GM06990 (cell line): ENCODE data around the gene UPB1.

Experiments
- DNase-seq: peaks from one replicate; pipeline ENCODE4 v3.0.0-alpha.2; 2011; ENCODE audit not compliant: insufficient read length; ENCODE audit errors: extremely low read depth
- H3K27me3 ChIP-seq: replicated peaks from 2 replicates; pipeline ENCODE4 v1.6.0; 2011; ENCODE audit warnings: low read length; ENCODE audit not compliant: control insufficient read depth, insufficient read depth
- H3K36me3 ChIP-seq: 2 replicates; pipeline ENCODE4 v1.5.1; 2011; ENCODE audit warnings: low read length; ENCODE audit not compliant: control insufficient read depth, insufficient read depth
- H3K4me3 ChIP-seq: replicated peaks from 2 replicates; pipeline ENCODE4 v1.5.1; 2011; ENCODE audit warnings: low read depth, mild to moderate bottlenecking, control low read depth, low read length
- CTCF ChIP-seq: IDR thresholded peaks from 2 replicates; pipeline ENCODE4 v1.5.1; 2011; ENCODE audit warnings: low read length, control low read depth, mild to moderate bottlenecking, inconsistent platforms; ENCODE audit not compliant: insufficient read depth, poor library complexity, severe bottlenecking

The UPB1 gene

GRCh38 chr22:24553597-24554312 is 58.6 kb downstream of the UPB1 start:
- H3K27me3 ChIP-seq, result no peaks in the 10 kb centered on the region
- no peak for DNase-seq
- peak overlapping the region; percentile 96 for H3K4me3 ChIP-seq
- TF ChIP-seq CTCF, result no peak
- peaks cover 26% of the 10 kb centered on the region for H3K36me3 ChIP-seq

GRCh38 chr22:24554313-24555164 is 59.4 kb downstream of the UPB1 start, which contains the start of gene GUCD1:
Gene GUCD1 (minus strand): TSS chr22:24555138. CDS start chr22:24554991, 147 bp downstream.
- Histone ChIP-seq H3K36me3 (peaks cover 25% of the 10 kb centered on the region), H3K4me3 (peak within 1 kb of the TSS; percentile 97), H3K27me3 (no peaks in the 10 kb centered on the region)
- peak; percentile 46 for DNase-seq
- no peak for TF ChIP-seq CTCF

GRCh38 chr22:24555165-24556039 is 60.3 kb downstream of the UPB1 start, which contains the start of gene SNRPD3:
Gene SNRPD3 (plus strand): TSS chr22:24555999. CDS start chr22:24557675, 1,676 bp downstream.
- DNase-seq, result peak; percentile 99
- no peak for TF ChIP-seq CTCF
- H3K27me3 ChIP-seq, result no peaks in the 10 kb centered on the region
- H3K36me3 ChIP-seq, result peaks cover 18% of the 10 kb centered on the region
- peak within 1 kb of the TSS; percentile 97 for H3K4me3 ChIP-seq

- Histone ChIP-seq H3K27me3 (no peaks in the 10 kb centered on the region), H3K4me3 (no peak overlapping the region), H3K36me3 (peaks cover 19% of the 10 kb centered on the region)
- no peak for TF ChIP-seq CTCF
- no peak for DNase-seq
Measured at GRCh38 chr22:24559471-24559870, 64.3 kb downstream of the UPB1 start.

GRCh38 chr22:24563246-24563645 is 68.1 kb downstream of the UPB1 start:
- Histone ChIP-seq H3K4me3 (no peak overlapping the region), H3K36me3 (peaks cover 26% of the 10 kb centered on the region), H3K27me3 (no peaks in the 10 kb centered on the region)
- DNase-seq, result no peak
- no peak for TF ChIP-seq CTCF
